ENCODE measurements around the gene PTCH1.

The PTCH1 gene

GRCh38 chr9:95462249-95463147 is 54.3 kb downstream of the PTCH1 start:
- ATAC-seq: peak; percentile 93 to 94

GRCh38 chr9:95461448-95462248 is 55.1 kb downstream of the PTCH1 start:
- ATAC-seq: no peak

GRCh38 chr9:95460518-95461164 is 56.1 kb downstream of the PTCH1 start:
- ATAC-seq: no peak

- ATAC-seq: no peak
Observed at GRCh38 chr9:95459851-95460517, 56.8 kb downstream of the PTCH1 start.

- ATAC-seq: no peak
Observed at GRCh38 chr9:95459178-95459577, 57.6 kb downstream of the PTCH1 start.

- no peak for ATAC-seq
Observed at GRCh38 chr9:95458666-95459065, 58.1 kb downstream of the PTCH1 start.

- ATAC-seq: no peak
Observed at GRCh38 chr9:95457769-95458168, 59.0 kb downstream of the PTCH1 start.

- no peak for ATAC-seq
Observed at GRCh38 chr9:95455714-95456113, 61.1 kb downstream of the PTCH1 start.

GRCh38 chr9:95452176-95452575 is 64.6 kb downstream of the PTCH1 start:
- no peak for ATAC-seq

- ATAC-seq: no peak
Observed at GRCh38 chr9:95451065-95451426, 65.7 kb downstream of the PTCH1 start.

GRCh38 chr9:95450171-95451064 is 66.4 kb downstream of the PTCH1 start:
- no peak for ATAC-seq

- no peak for ATAC-seq
Observed at GRCh38 chr9:95449016-95449415, 67.8 kb downstream of the PTCH1 start.

- ATAC-seq: no peak
Observed at GRCh38 chr9:95447660-95448420, 68.9 kb downstream of the PTCH1 start.

GRCh38 chr9:95446984-95447383 is 69.8 kb downstream of the PTCH1 start:
- no peak for ATAC-seq

- no peak for ATAC-seq
Observed at GRCh38 chr9:95446259-95446658, 70.5 kb downstream of the PTCH1 start.

GRCh38 chr9:95444160-95444559 is 72.6 kb downstream of the PTCH1 start:
- ATAC-seq: no peak

GRCh38 chr9:95443301-95443700 is 73.5 kb downstream of the PTCH1 start:
- ATAC-seq: no peak

GRCh38 chr9:95441081-95441480 is 75.7 kb downstream of the PTCH1 start:
- ATAC-seq: no peak

GRCh38 chr9:95440447-95440846 is 76.3 kb downstream of the PTCH1 start:
- ATAC-seq: no peak

- ATAC-seq: no peak
Observed at GRCh38 chr9:95438561-95439357, 78.0 kb downstream of the PTCH1 start.
